RWPE2 (cell line): ENCODE results near the gene CDH1.

Experiments
- ATAC-seq: fragments of 200-7000 bp; cut with Tn5 transposase; 3 replicates; pipeline ENCODE4 v1.9.1; 2021; ENCODE audit warnings: low read depth
- DNase-seq: peaks from one replicate; pipeline ENCODE4 v3.0.0-alpha.2; 2020; ENCODE audit warnings: low spot score
- H3K27ac ChIP-seq: fragments of 450-650 bp; 2 replicates; pipeline ENCODE4 v1.5.1; 2017; ENCODE audit warnings: mild to moderate bottlenecking; ENCODE audit not compliant: poor library complexity, severe bottlenecking
- H3K27me3 ChIP-seq: fragments of 250-450 bp; sonication (Bioruptor Pico); 2 replicates; pipeline ENCODE4 v1.5.1; 2021; ENCODE audit warnings: mild to moderate bottlenecking, moderate library complexity; ENCODE audit not compliant: insufficient read depth, poor library complexity, severe bottlenecking
- H3K36me3 ChIP-seq: fragments of 250-450 bp; sonication (Bioruptor Pico); 2 replicates; pipeline ENCODE4 v1.5.1; 2020; ENCODE audit warnings: low read depth, mild to moderate bottlenecking, moderate library complexity
- H3K4me1 ChIP-seq: fragments of 250-450 bp; sonication (Bioruptor Pico); 2 replicates; pipeline ENCODE4 v1.5.1; 2021; ENCODE audit warnings: mild to moderate bottlenecking, moderate library complexity; ENCODE audit not compliant: insufficient read depth, poor library complexity, severe bottlenecking
- H3K4me3 ChIP-seq: fragments of 250-450 bp; sonication (Bioruptor Pico); 2 replicates; pipeline ENCODE4 v1.5.1; 2021; ENCODE audit warnings: mild to moderate bottlenecking, moderate library complexity; ENCODE audit not compliant: severe bottlenecking
- H3K9me3 ChIP-seq: fragments of 250-450 bp; sonication (Bioruptor Pico); 2 replicates; pipeline ENCODE4 v1.5.1; 2021; ENCODE audit warnings: mild to moderate bottlenecking, moderate library complexity; ENCODE audit not compliant: severe bottlenecking
- TF ChIP-seq, protein P1 (sequence below): fragments of 450-650 bp; IDR thresholded peaks from one replicate; pipeline ENCODE4 v1.5.1; 2017; ENCODE audit warnings: mild to moderate bottlenecking, moderate library complexity; ENCODE audit not compliant: poor library complexity, severe bottlenecking

CDH1 gene

DNA sequence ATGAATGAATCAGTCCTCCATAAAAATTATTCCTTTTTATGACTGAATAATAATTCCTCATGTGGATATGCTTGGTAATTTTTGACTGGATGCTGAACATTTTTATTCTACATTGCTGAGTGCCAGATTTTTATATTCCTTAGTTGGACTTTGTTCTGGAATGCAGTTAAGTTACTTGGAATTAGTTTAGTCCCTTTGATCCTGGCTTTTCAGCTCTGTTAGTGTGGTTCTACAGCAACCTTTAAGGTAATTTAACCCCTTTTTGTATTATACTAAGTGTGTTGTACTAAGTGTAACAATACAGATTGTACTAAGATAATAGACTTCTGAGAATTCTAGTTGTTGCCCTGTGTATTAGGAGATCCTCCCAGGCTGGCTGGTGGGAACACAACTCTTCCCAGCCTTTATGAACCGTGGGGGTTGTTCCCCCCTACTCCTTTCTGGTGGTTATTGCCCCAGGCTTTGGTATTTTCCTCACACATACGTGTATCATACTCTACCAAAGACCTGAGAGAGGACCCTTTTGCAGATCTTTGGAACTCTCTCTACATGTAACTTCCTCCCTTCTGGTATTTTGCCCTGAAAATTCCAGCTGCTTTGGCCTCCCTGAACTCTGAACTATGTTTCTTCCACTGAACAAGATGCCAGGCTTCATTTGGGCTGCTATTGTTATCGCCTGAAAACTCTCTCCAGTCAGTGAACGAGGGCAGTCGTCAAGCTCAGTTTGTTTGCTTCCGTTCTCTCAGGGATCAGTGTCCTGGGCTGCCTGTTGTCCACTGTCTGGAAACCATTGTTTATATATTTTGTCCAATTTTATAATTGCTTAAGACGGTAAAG lies 136.8 kb downstream of the CDH1 start:
- DNase-seq (no peak), ATAC-seq (no peak)
- H3K27ac ChIP-seq: no peak overlapping the region
- TF ChIP-seq, protein P1, sequence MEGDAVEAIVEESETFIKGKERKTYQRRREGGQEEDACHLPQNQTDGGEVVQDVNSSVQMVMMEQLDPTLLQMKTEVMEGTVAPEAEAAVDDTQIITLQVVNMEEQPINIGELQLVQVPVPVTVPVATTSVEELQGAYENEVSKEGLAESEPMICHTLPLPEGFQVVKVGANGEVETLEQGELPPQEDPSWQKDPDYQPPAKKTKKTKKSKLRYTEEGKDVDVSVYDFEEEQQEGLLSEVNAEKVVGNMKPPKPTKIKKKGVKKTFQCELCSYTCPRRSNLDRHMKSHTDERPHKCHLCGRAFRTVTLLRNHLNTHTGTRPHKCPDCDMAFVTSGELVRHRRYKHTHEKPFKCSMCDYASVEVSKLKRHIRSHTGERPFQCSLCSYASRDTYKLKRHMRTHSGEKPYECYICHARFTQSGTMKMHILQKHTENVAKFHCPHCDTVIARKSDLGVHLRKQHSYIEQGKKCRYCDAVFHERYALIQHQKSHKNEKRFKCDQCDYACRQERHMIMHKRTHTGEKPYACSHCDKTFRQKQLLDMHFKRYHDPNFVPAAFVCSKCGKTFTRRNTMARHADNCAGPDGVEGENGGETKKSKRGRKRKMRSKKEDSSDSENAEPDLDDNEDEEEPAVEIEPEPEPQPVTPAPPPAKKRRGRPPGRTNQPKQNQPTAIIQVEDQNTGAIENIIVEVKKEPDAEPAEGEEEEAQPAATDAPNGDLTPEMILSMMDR: no peak
- H3K36me3 ChIP-seq: peaks cover 45% of the 10 kb centered on the region
- H3K4me1 ChIP-seq: no peaks in the 10 kb centered on the region
- no peaks in the 10 kb centered on the region for H3K9me3 ChIP-seq
- no peak overlapping the region for H3K4me3 ChIP-seq
- H3K27me3 ChIP-seq: no peaks in the 10 kb centered on the region

DNA sequence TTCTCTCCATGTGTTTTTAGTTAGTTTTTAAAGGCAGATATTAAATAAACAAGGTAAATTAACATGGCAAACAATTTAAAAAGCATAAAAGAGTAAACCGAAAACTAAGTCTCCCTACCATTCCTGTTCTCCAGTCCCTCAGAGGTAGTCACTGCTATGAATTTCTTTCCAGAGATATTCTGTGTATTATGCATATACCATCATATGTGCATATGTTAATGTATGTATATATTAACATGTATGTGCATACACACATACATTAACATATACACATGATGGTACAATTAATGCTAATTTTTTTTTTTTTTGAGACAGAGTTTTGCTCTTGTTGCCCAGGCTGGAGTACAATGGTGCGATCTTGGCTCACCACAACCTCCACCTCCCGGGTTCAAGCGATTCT lies 138.8 kb downstream of the CDH1 start:
- H3K4me3 ChIP-seq: no peak overlapping the region
- no peaks in the 10 kb centered on the region for H3K27me3 ChIP-seq
- H3K4me1 ChIP-seq: no peaks in the 10 kb centered on the region
- no peaks in the 10 kb centered on the region for H3K9me3 ChIP-seq
- peaks cover 48% of the 10 kb centered on the region for H3K36me3 ChIP-seq
- ATAC-seq: no peak
- TF ChIP-seq, protein P1: no peak
- H3K27ac ChIP-seq: no peak overlapping the region
- DNase-seq: no peak

DNA sequence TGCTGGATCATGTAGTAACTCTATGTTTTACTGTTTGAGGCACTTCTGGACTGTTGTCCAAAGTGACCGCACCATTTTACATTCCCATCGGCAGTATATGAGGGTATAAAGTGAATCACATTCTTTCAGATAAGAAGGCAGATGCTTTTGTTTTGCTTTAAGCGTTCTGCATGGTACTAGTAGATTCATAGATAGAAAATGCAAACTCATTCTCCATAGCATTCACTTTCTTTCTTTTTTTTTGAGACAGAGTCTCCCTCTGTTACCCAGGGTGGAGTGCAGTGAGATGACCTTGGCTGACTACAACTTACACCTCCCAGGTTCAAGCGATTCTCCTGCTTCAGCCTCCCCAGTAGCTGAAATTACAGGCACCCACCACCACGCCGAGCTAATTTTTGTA lies 146.6 kb downstream of the CDH1 start:
- no peak overlapping the region for H3K27ac ChIP-seq
- no peaks in the 10 kb centered on the region for H3K4me1 ChIP-seq
- no peaks in the 10 kb centered on the region for H3K27me3 ChIP-seq
- DNase-seq (no peak), ATAC-seq (no peak)
- no peak overlapping the region for H3K4me3 ChIP-seq
- TF ChIP-seq, protein P1: no peak
- peaks cover 34% of the 10 kb centered on the region for H3K36me3 ChIP-seq
- no peaks in the 10 kb centered on the region for H3K9me3 ChIP-seq

DNA sequence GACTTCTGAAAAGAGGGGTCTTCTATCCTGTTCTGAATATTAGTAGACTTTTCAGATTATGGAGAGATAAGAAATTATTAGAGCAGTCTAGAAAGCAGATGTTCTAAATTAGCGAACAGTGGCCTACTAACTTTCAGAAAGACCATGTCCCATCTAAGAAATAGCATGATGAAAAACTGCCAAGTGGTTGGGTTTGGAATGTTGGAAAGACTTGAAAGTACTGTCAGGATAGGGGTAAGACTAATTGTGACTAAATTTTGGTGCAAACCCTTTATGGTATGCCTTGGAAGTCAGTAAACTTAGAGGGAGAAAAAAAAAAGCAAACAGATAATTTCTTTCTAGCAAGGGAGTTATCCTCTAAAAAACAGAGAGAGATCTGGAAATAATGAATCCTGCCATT lies 147.3 kb downstream of the CDH1 start:
- Histone ChIP-seq H3K9me3 (no peaks in the 10 kb centered on the region), H3K27me3 (no peaks in the 10 kb centered on the region), H3K4me3 (no peak overlapping the region), H3K36me3 (peaks cover 28% of the 10 kb centered on the region), H3K27ac (no peak overlapping the region), H3K4me1 (no peaks in the 10 kb centered on the region)
- TF ChIP-seq, protein P1: no peak
- DNase-seq (no peak), ATAC-seq (no peak)
